ENCODE results near the gene RALGDS.

DNA sequence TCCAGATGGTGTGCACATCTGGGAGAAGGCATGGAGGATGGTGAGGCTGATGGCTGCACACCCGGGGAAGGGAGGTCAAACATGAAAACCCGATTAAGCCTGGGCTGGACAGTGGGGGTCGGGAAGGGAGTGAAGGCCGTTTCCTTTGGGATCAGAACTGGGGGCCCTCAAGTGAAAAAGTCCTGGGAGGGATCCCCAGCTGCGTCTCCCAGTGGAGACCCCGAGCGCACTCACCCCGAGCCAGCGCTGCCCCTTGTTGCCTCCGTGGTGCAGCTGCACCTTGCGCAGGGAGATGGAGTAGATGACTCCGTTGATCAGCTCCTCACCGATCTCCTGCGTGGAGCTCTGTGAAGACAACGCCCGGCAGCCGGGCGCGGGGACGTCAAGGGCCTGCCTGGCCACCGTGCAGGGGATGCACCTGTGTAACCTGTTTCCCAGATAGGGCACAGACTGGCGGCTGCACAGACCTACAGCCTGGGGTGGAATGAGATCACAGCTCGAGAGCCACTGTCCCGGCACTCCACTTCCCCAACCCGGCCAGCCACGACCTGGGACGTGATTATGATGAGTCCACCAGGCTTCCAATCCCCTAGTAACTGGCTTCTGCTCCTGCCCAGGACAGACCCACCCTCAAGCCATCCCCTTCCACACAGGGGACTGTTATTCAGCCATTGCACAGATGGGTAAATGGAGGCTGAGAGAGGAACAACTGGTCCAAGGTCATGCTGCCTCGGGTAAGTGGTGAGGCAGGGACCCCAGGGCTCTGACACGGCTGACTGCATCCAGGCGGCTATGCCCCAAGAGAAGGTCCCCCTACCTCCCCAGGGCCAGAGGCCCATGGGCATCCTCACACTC is 9.0 kb downstream of the RALGDS start:
- TF ChIP-seq, protein P1, sequence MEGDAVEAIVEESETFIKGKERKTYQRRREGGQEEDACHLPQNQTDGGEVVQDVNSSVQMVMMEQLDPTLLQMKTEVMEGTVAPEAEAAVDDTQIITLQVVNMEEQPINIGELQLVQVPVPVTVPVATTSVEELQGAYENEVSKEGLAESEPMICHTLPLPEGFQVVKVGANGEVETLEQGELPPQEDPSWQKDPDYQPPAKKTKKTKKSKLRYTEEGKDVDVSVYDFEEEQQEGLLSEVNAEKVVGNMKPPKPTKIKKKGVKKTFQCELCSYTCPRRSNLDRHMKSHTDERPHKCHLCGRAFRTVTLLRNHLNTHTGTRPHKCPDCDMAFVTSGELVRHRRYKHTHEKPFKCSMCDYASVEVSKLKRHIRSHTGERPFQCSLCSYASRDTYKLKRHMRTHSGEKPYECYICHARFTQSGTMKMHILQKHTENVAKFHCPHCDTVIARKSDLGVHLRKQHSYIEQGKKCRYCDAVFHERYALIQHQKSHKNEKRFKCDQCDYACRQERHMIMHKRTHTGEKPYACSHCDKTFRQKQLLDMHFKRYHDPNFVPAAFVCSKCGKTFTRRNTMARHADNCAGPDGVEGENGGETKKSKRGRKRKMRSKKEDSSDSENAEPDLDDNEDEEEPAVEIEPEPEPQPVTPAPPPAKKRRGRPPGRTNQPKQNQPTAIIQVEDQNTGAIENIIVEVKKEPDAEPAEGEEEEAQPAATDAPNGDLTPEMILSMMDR (IDR thresholded peaks at IDR 0.05), result no peak
- no peak for TF ChIP-seq POLR2A (IDR thresholded peaks at IDR 0.05)
